NT2/D1 (cell line): ENCODE results near the gene MYBPC1.

Experiments used
- SUZ12 ChIP-seq: IDR thresholded peaks from 2 replicates; pipeline ENCODE4 v1.6.1; 2011; ENCODE audit not compliant: insufficient read length, insufficient read depth; ENCODE audit errors: extremely low read depth
- YY1 ChIP-seq: IDR thresholded peaks from 2 replicates; pipeline ENCODE4 v1.6.1; 2011; ENCODE audit not compliant: insufficient read length, insufficient read depth
- ZNF274 ChIP-seq: IDR thresholded peaks from 2 replicates; pipeline ENCODE4 v1.6.1; 2011; ENCODE audit warnings: mild to moderate bottlenecking, low read depth, low read length

- no peak for TF ChIP-seq YY1
- TF ChIP-seq ZNF274, result no peak
- TF ChIP-seq SUZ12, result no peak
These were observed 119.2 kb downstream of the MYBPC1 start for GRCh38 chr12:101713930-101714329.
